ENCODE results near the gene TLR2.

DNA sequence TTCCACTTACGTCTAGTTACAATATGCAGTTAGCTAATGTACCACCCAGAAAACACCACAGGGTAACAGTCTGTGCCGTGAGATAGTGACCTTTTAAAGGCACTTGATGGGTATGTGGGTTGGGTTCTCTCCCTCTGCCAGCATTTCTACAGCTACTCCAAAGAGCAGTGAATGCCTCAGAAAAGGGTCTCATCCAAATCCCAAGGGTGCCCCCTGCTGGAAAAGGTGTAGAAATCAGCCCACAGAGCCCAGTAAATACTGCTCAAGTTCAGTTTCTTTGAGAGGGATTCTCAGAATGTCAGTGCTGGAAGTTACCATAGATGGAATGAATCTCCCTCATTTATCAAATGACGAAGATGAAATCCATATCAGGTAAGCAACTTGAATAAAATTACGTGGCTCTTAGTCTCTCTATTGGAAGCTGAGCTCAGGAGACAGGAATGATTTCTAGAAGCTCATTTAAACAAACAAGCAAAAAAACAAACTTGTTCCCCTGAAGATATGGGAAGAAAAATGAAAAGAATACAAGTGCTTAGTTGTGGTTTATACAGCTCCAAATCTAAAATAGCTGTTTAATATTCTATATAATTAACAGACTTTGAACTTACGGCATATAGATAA, 66.2 kb downstream of the TLR2 start:
- TF ChIP-seq, protein P1, sequence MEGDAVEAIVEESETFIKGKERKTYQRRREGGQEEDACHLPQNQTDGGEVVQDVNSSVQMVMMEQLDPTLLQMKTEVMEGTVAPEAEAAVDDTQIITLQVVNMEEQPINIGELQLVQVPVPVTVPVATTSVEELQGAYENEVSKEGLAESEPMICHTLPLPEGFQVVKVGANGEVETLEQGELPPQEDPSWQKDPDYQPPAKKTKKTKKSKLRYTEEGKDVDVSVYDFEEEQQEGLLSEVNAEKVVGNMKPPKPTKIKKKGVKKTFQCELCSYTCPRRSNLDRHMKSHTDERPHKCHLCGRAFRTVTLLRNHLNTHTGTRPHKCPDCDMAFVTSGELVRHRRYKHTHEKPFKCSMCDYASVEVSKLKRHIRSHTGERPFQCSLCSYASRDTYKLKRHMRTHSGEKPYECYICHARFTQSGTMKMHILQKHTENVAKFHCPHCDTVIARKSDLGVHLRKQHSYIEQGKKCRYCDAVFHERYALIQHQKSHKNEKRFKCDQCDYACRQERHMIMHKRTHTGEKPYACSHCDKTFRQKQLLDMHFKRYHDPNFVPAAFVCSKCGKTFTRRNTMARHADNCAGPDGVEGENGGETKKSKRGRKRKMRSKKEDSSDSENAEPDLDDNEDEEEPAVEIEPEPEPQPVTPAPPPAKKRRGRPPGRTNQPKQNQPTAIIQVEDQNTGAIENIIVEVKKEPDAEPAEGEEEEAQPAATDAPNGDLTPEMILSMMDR (IDR thresholded peaks at IDR 0.05) = peak in 1 of 3 experiments; percentile 40
- TF ChIP-seq POLR2A (IDR thresholded peaks at IDR 0.05) = no peak

Measured in vagina (tissue), 2 donors.